ENCODE results near the gene ARRB1. TPM values are rescaled to one million over a fixed set of nuclear protein-coding genes. Genes with fewer than 3 reads are reported as not detected.

ARRB1 gene
- total and polyA plus RNA-seq, 2 of the 13 experiments (the other 11 are each of a cell fraction or from before 2014, with no cell fraction given) = 22.5 to 35.7 TPM

GRCh38 chr11:75384438-75385080, 33.1 kb upstream of the ARRB1 start (continued):
- no peak for TF ChIP-seq MNT (IDR thresholded peaks at IDR 0.05)
- no peak for TF ChIP-seq ZNF781 (CRISPR knock-in tag; IDR thresholded peaks at IDR 0.05; ENCODE audit: borderline replicate concordance, not compliant biosample characterization)
- TF ChIP-seq RAD51 (IDR thresholded peaks at IDR 0.05; ENCODE audit: borderline replicate concordance) = no peak
- no peak for TF ChIP-seq REXO4 (CRISPR knock-in tag; IDR thresholded peaks at IDR 0.05; ENCODE audit: borderline replicate concordance)
- TF ChIP-seq STAG1 (CRISPR knock-in tag; IDR thresholded peaks at IDR 0.05) = peak; percentile 97
- TF ChIP-seq ZNF646 (CRISPR knock-in tag; IDR thresholded peaks at IDR 0.05) = no peak
- no peak for TF ChIP-seq ZBTB8A (CRISPR knock-in tag; IDR thresholded peaks at IDR 0.05; ENCODE audit: borderline replicate concordance, low read depth)
- no peak for TF ChIP-seq IKZF1 (IDR thresholded peaks at IDR 0.05)
- TF ChIP-seq ZNF33B (CRISPR knock-in tag; IDR thresholded peaks at IDR 0.05) = no peak
- TF ChIP-seq ZNF644 (CRISPR knock-in tag; IDR thresholded peaks at IDR 0.05; ENCODE audit: low read depth) = no peak
- no peak for TF ChIP-seq ZBTB2 (CRISPR knock-in tag; IDR thresholded peaks at IDR 0.05; ENCODE audit: low read depth)
- no peak for TF ChIP-seq ZEB1 (IDR thresholded peaks at IDR 0.05; ENCODE audit: insufficient replicate concordance, low read depth)
- no peak for TF ChIP-seq NCOA2 (CRISPR knock-in tag; IDR thresholded peaks at IDR 0.05)
- no peak for TF ChIP-seq KDM1A (CRISPR knock-in tag; IDR thresholded peaks at IDR 0.05)
- TF ChIP-seq TOPORS (CRISPR knock-in tag; IDR thresholded peaks at IDR 0.05) = no peak
- no peak; the same call in 1 of the 2 replicates for TF ChIP-seq ZNF605 (CRISPR knock-in tag; IDR thresholded peaks at IDR 0.05)
- no peak for TF ChIP-seq KLF12 (CRISPR knock-in tag; IDR thresholded peaks at IDR 0.05; ENCODE audit: borderline replicate concordance)
- TF ChIP-seq NFYB (CRISPR knock-in tag; IDR thresholded peaks at IDR 0.05) = no peak
- no peak for TF ChIP-seq FOXA1 (IDR thresholded peaks at IDR 0.05)
- no peak for TF ChIP-seq FOXA1 (CRISPR knock-in tag; IDR thresholded peaks at IDR 0.05)
